Measurements from ENCODE around the gene DPYD.

DNA sequence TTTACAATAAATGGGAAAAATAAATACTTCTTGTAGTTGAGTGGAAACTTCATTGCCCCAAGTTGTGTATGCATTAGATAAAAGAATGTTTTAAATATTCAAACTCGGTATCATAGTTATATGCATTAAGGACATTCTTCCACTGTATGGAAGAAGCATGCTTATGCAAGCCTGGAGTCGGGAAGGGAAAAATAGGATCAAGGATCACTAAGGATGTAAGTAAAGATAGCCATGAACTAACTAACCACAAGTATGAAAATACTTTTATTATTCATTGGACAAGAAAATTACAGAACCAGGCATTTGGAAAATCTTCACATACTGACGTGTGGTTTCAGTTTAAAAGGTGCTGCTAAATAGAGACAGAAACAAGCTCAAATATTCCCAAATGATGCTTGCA lies 26.9 kb upstream of the DPYD start:
- TF ChIP-seq ZBTB21 (CRISPR knock-in tag; IDR thresholded peaks at IDR 0.05; ENCODE audit: borderline replicate concordance): no peak
- TF ChIP-seq, protein P1, sequence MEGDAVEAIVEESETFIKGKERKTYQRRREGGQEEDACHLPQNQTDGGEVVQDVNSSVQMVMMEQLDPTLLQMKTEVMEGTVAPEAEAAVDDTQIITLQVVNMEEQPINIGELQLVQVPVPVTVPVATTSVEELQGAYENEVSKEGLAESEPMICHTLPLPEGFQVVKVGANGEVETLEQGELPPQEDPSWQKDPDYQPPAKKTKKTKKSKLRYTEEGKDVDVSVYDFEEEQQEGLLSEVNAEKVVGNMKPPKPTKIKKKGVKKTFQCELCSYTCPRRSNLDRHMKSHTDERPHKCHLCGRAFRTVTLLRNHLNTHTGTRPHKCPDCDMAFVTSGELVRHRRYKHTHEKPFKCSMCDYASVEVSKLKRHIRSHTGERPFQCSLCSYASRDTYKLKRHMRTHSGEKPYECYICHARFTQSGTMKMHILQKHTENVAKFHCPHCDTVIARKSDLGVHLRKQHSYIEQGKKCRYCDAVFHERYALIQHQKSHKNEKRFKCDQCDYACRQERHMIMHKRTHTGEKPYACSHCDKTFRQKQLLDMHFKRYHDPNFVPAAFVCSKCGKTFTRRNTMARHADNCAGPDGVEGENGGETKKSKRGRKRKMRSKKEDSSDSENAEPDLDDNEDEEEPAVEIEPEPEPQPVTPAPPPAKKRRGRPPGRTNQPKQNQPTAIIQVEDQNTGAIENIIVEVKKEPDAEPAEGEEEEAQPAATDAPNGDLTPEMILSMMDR (IDR thresholded peaks at IDR 0.05): no peak

Data from WTC11 (cell line).